GM23338 (cell line): ENCODE data around the gene SHOX. TPM values are rescaled to one million over a fixed set of nuclear protein-coding genes. Genes with fewer than 3 reads are reported as not detected.

Source experiments
- CTCF ChIP-seq, 2 experiments: fragments of 200-600 bp in 1 of 2; sonication (generic) in 1 of 2; conservative IDR thresholded peaks; 2 replicates each; pipeline versions ENCODE4 v1.5.1 to v1.6.1; 2016 to 2017; ENCODE audit warnings: antibody characterized with exemption in 2 of 2, low read depth in 2 of 2, mild to moderate bottlenecking in 2 of 2, moderate library complexity in 1 of 2
- EZH2phosphoT487 ChIP-seq: fragments of 200-600 bp; sonication (generic); IDR thresholded peaks from one replicate; pipeline ENCODE4 v1.8.1; 2018; ENCODE audit warnings: antibody characterized with exemption; ENCODE audit not compliant: unreplicated experiment
- NANOG ChIP-seq: IDR thresholded peaks from 2 replicates; pipeline ENCODE4 v1.6.1; 2016; ENCODE audit warnings: antibody characterized with exemption, borderline replicate concordance
- POLR2AphosphoS5 ChIP-seq: IDR thresholded peaks from 2 replicates; pipeline ENCODE4 v1.6.1; 2016; ENCODE audit warnings: antibody characterized with exemption, low read depth
- REST ChIP-seq: IDR thresholded peaks from one replicate; pipeline ENCODE4 v1.6.1; 2018; ENCODE audit warnings: antibody characterized with exemption; ENCODE audit not compliant: unreplicated experiment
- ZNF114 ChIP-seq: fragments of 250-450 bp; sonication (Bioruptor Pico); IDR thresholded peaks from 2 replicates; pipeline ENCODE4 v1.5.0; 2020; ENCODE audit warnings: mild to moderate bottlenecking, moderate library complexity
- ZNF462 ChIP-seq: fragments of 250-450 bp; sonication (Bioruptor Pico); IDR thresholded peaks from 2 replicates; pipeline ENCODE4 v1.5.0; 2020; ENCODE audit warnings: mild to moderate bottlenecking, moderate library complexity
- polyA plus RNA-seq: library from polyadenylated mRNA; unstranded; fragments of >200 nt; fragmentation: Nextera tagmentation; extraction: Ambion mirVana; gene quantifications from 2 replicates; pipeline ENCODE4 v1.2.1, GENCODE V29; 2016
- total RNA-seq: library from RNA; depleted of rRNA; stranded (reverse); fragments of >200 nt; shearing (Covaris generic); gene quantifications from 2 replicates; pipeline ENCODE4 v1.2.3, GENCODE V29; 2014

Gene SHOX
- total and polyA plus RNA-seq, 2 experiments from 2014 or later = not detected

GRCh38 chrX:627995-628394 is 2.6 kb upstream of the SHOX start (continued):
- no peak for TF ChIP-seq ZNF462 (CRISPR knock-in tag)
- no peak for TF ChIP-seq EZH2phosphoT487
- TF ChIP-seq ZNF114 (CRISPR knock-in tag) = no peak
- TF ChIP-seq POLR2AphosphoS5 = no peak
- TF ChIP-seq REST = no peak
- TF ChIP-seq NANOG = no peak
- no peak for TF ChIP-seq CTCF (conservative IDR thresholded peaks at IDR 0.05; ENCODE audit: low read depth in 2 of 2)
